ENCODE measurements around the gene PSMC3IP. TPM values are rescaled to one million over a fixed set of nuclear protein-coding genes. Genes with fewer than 3 reads are reported as not detected.

The PSMC3IP gene
- total RNA-seq, 2 experiments from 2014 or later, result 27.0 to 28.9 TPM

GRCh38 chr17:42527932-42528331 lies 49.6 kb downstream of the PSMC3IP start:
- Mint-ChIP-seq H3K9me3 (ENCODE audit: low read depth) (no peaks in the 10 kb centered on the region), H3K4me3 (no peak overlapping the region), H3K27me3 (no peaks in the 10 kb centered on the region), H3K36me3 (ENCODE audit: low read depth) (no peaks in the 10 kb centered on the region), H3K27ac (no peak overlapping the region), H3K4me1 (peaks cover 37% of the 10 kb centered on the region)
- ChIA-PET POLR2A (interaction anchor here (0.6 to 0.7 kb wide), 2 partner anchors 122 to 676 kb away, joined by 3 to 8 read pairs; no protein-coding TSS in a partner anchor), CTCF (interaction anchor here (0.6 to 1.9 kb wide), 23 partner anchors 10 to 501 kb away, joined by 3 to 8 read pairs (median 4); partner anchors contain the start of gene CAVIN1)
- DNase-seq (no peak), ATAC-seq (no peak)
- intact Hi-C loops (cut with DNase I, micrococcal nuclease), result loop anchor here (1.0 to 5.0 kb wide), 4 partner anchors 100 to 410 kb away; no protein-coding TSS in a partner anchor

- H3K9me3 Mint-ChIP-seq (ENCODE audit: low read depth), result no peaks in the 10 kb centered on the region
- CTCF ChIA-PET, result interaction anchor here (0.6 to 1.9 kb wide), 2 partner anchors 14 to 214 kb away, joined by 4 to 6 read pairs; no protein-coding TSS in a partner anchor
- peaks cover 11% of the 10 kb centered on the region for H3K36me3 Mint-ChIP-seq (ENCODE audit: low read depth)
- peaks cover 2% of the 10 kb centered on the region for H3K27me3 Mint-ChIP-seq
- ATAC-seq (no peak), DNase-seq (no peak)
- peaks cover 31% of the 10 kb centered on the region for H3K4me1 Mint-ChIP-seq
- H3K4me3 Mint-ChIP-seq, result no peak overlapping the region
- H3K27ac Mint-ChIP-seq, result no peak overlapping the region
- intact Hi-C loops (cut with DNase I, micrococcal nuclease), result loop anchor here (2.0 to 5.0 kb wide), 2 partner anchors 213 to 214 kb away; no protein-coding TSS in a partner anchor
- POLR2A ChIA-PET, result no interaction called here
Observed at GRCh38 chr17:42526031-42526444, 51.5 kb downstream of the PSMC3IP start.

GRCh38 chr17:42525221-42525620 lies 52.3 kb downstream of the PSMC3IP start:
- DNase-seq, result no peak
- CTCF ChIA-PET, result interaction anchor here (0.6 kb wide), 1 partner anchor 431 kb away, joined by 3 read pairs; no protein-coding TSS in a partner anchor
- Mint-ChIP-seq H3K27me3 (peaks cover 2% of the 10 kb centered on the region), H3K4me3 (no peak overlapping the region), H3K27ac (no peak overlapping the region), H3K9me3 (ENCODE audit: low read depth) (no peaks in the 10 kb centered on the region), H3K4me1 (peaks cover 25% of the 10 kb centered on the region), H3K36me3 (ENCODE audit: low read depth) (peaks cover 11% of the 10 kb centered on the region)
- no peak for ATAC-seq
- intact Hi-C loops (cut with DNase I, micrococcal nuclease), result loop anchor here in 1 of 2 experiments (5.0 kb wide), 1 partner anchor 213 kb away; no protein-coding TSS in a partner anchor
- POLR2A ChIA-PET, result interaction anchor here (0.5 kb wide), 1 partner anchor 53 kb away, joined by 4 read pairs; no protein-coding TSS in a partner anchor

GRCh38 chr17:42522798-42523278 lies 54.7 kb downstream of the PSMC3IP start:
- Mint-ChIP-seq H3K27me3 (peaks cover 2% of the 10 kb centered on the region), H3K27ac (no peak overlapping the region), H3K36me3 (ENCODE audit: low read depth) (peaks cover 11% of the 10 kb centered on the region), H3K9me3 (ENCODE audit: low read depth) (no peaks in the 10 kb centered on the region), H3K4me3 (no peak overlapping the region), H3K4me1 (peaks cover 15% of the 10 kb centered on the region)
- intact Hi-C loops (cut with DNase I, micrococcal nuclease), result no loop called here
- no peak for ATAC-seq
- DNase-seq, result no peak
- ChIA-PET CTCF (interaction anchor here (0.7 kb wide), 1 partner anchor 1698 kb away, joined by 3 read pairs; no protein-coding TSS in a partner anchor), POLR2A (no interaction called here)

Other genes with a start within 250 kb of the PSMC3IP start
- gene STAT3, start 189.3 kb downstream of the PSMC3IP start, total RNA-seq, result 100 to 1,000 TPM; 332 to 345 TPM
- gene CAVIN1, start 154.5 kb downstream of the PSMC3IP start, total RNA-seq, result 1 to 10 TPM; 4.2 to 4.4 TPM
- 10 to 100 TPM; 13.3 to 15.9 TPM for gene ATP6V0A1, start 118.9 kb downstream of the PSMC3IP start, total RNA-seq
- 10 to 100 TPM in 1 of 2 experiments, 1 to 10 TPM in 1; 9.7 to 12.5 TPM for gene NAGLU, start 41.5 kb downstream of the PSMC3IP start, total RNA-seq
- gene HSD17B1, start 24.8 kb downstream of the PSMC3IP start, total RNA-seq, result under 1 TPM; 0.35 to 0.41 TPM
- 100 to 1,000 TPM in 1 of 2 experiments, 10 to 100 TPM in 1; 83.3 to 105 TPM for gene COASY, start 15.6 kb downstream of the PSMC3IP start, total RNA-seq
- gene MLX, start 10.6 kb downstream of the PSMC3IP start, total RNA-seq, result 10 to 100 TPM; 38.7 to 40.7 TPM
- 10 to 100 TPM; 28.3 to 30.9 TPM for gene RETREG3, start 31.6 kb upstream of the PSMC3IP start, total RNA-seq
- 100 to 1,000 TPM in 1 of 2 experiments, 10 to 100 TPM in 1; 76.1 to 102 TPM for gene TUBG1, start 32.0 kb upstream of the PSMC3IP start, total RNA-seq
- 1 to 10 TPM; 9.0 to 9.2 TPM for gene TUBG2, start 81.6 kb upstream of the PSMC3IP start, total RNA-seq
- under 1 TPM; 0.73 to 0.97 TPM for gene PLEKHH3, start 99.3 kb upstream of the PSMC3IP start, total RNA-seq
- gene CCR10, start 104.1 kb upstream of the PSMC3IP start, total RNA-seq, result under 1 TPM; 0.18 to 0.37 TPM
- gene CNTNAP1, start 104.8 kb upstream of the PSMC3IP start, total RNA-seq, result 1 to 10 TPM; 1.2 to 1.4 TPM
- 10 to 100 TPM; 28.6 to 29.5 TPM for gene EZH1, start 167.3 kb upstream of the PSMC3IP start, total RNA-seq
- not detected for gene RAMP2, start 183.5 kb upstream of the PSMC3IP start, total RNA-seq
- 10 to 100 TPM; 62.5 to 64.0 TPM for gene VPS25, start 195.7 kb upstream of the PSMC3IP start, total RNA-seq
- gene WNK4, start 202.9 kb upstream of the PSMC3IP start, total RNA-seq, result under 1 TPM; 0.42 to 0.64 TPM
- gene COA3, start 221.0 kb upstream of the PSMC3IP start, total RNA-seq, result 10 to 100 TPM; 30.1 to 31.4 TPM
- gene CNTD1, start 221.1 kb upstream of the PSMC3IP start, total RNA-seq, result not detected
- gene BECN1, start 246.6 kb upstream of the PSMC3IP start, total RNA-seq, result 100 to 1,000 TPM in 1 of 2 experiments, 10 to 100 TPM in 1; 69.1 to 101 TPM